Stimulated activated naive CD8-positive, alpha-beta T cell treated with anti-CD3 and anti-CD28 coated beads, Interleukin-15, Interleukin-2, amounts not matched to agents 100 ng/mL and 50 ng/mL, for 24 hours (primary cell): ENCODE measurements around the gene CD22.
"Not testable (repeated sequence)": the region's sequence is repeated elsewhere in the genome, so short reads cannot be mapped to it uniquely, and the experiment has no call there.

Source experiments
- H3K27ac Mint-ChIP-seq: one replicate; pipeline ENCODE4 v1.8.0; 2021; ENCODE audit warnings: mild to moderate bottlenecking, mixed read lengths
- H3K27me3 Mint-ChIP-seq: one replicate; pipeline ENCODE4 v1.8.0; 2021; ENCODE audit warnings: mixed read lengths
- H3K36me3 Mint-ChIP-seq: one replicate; pipeline ENCODE4 v1.8.0; 2021; ENCODE audit warnings: low read depth, mixed read lengths
- H3K4me1 Mint-ChIP-seq: one replicate; pipeline ENCODE4 v1.8.0; 2021; ENCODE audit warnings: low read depth, mixed read lengths
- H3K4me3 Mint-ChIP-seq: one replicate; pipeline ENCODE4 v1.8.0; 2021; ENCODE audit warnings: mild to moderate bottlenecking, mixed read lengths
- H3K9me3 Mint-ChIP-seq: one replicate; pipeline ENCODE4 v1.8.0; 2021; ENCODE audit warnings: mixed read lengths

The CD22 gene

GRCh38 chr19:35363711-35364425 is 34.9 kb downstream of the CD22 start:
- Mint-ChIP-seq H3K4me3 (no peak overlapping the region), H3K27ac (no peak overlapping the region)

GRCh38 chr19:35365303-35365702 is 36.3 kb downstream of the CD22 start:
- H3K4me3 Mint-ChIP-seq = no peak overlapping the region
- peaks cover 28% of the 10 kb centered on the region for H3K27me3 Mint-ChIP-seq
- H3K36me3 Mint-ChIP-seq = no peaks in the 10 kb centered on the region
- no peak overlapping the region for H3K27ac Mint-ChIP-seq
- no peaks in the 10 kb centered on the region for H3K9me3 Mint-ChIP-seq
- no peaks in the 10 kb centered on the region for H3K4me1 Mint-ChIP-seq

More at GRCh38 chr19:35363711-35364425, 34.9 kb downstream of the CD22 start:
- H3K4me1 Mint-ChIP-seq = no peaks in the 10 kb centered on the region
- H3K36me3 Mint-ChIP-seq = no peaks in the 10 kb centered on the region
- H3K9me3 Mint-ChIP-seq = no peaks in the 10 kb centered on the region
- H3K27me3 Mint-ChIP-seq = peaks cover 27% of the 10 kb centered on the region

- peaks cover 27% of the 10 kb centered on the region for H3K27me3 Mint-ChIP-seq
- H3K4me3 Mint-ChIP-seq = no peak overlapping the region
- no peaks in the 10 kb centered on the region for H3K36me3 Mint-ChIP-seq
- H3K9me3 Mint-ChIP-seq = no peaks in the 10 kb centered on the region
- no peaks in the 10 kb centered on the region for H3K4me1 Mint-ChIP-seq
- H3K27ac Mint-ChIP-seq = no peak overlapping the region
Observed at GRCh38 chr19:35368378-35368777, 39.4 kb downstream of the CD22 start.

GRCh38 chr19:35369522-35369921 is 40.5 kb downstream of the CD22 start:
- Mint-ChIP-seq H3K36me3 (no peaks in the 10 kb centered on the region), H3K9me3 (no peaks in the 10 kb centered on the region), H3K27me3 (peaks cover 27% of the 10 kb centered on the region), H3K27ac (no peak overlapping the region), H3K4me3 (no peak overlapping the region), H3K4me1 (peaks cover 3% of the 10 kb centered on the region)

GRCh38 chr19:35370722-35371121 is 41.7 kb downstream of the CD22 start, which contains the start of gene GPR42:
Gene GPR42, plus strand, starts transcription at chr19:35371068. Its CDS starts 292 bp downstream, at chr19:35371360.
- H3K27ac Mint-ChIP-seq = no peak within 1 kb of the TSS
- no peak within 1 kb of the TSS for H3K4me3 Mint-ChIP-seq
- no peaks in the 10 kb centered on the region for H3K9me3 Mint-ChIP-seq
- peaks cover 13% of the 10 kb centered on the region for H3K4me1 Mint-ChIP-seq
- no peaks in the 10 kb centered on the region for H3K36me3 Mint-ChIP-seq
- peaks cover 27% of the 10 kb centered on the region for H3K27me3 Mint-ChIP-seq

GRCh38 chr19:35373492-35373891 is 44.5 kb downstream of the CD22 start:
- H3K27ac Mint-ChIP-seq = no peak overlapping the region
- H3K27me3 Mint-ChIP-seq = peaks cover 15% of the 10 kb centered on the region
- no peaks in the 10 kb centered on the region for H3K9me3 Mint-ChIP-seq
- H3K4me1 Mint-ChIP-seq = peaks cover 18% of the 10 kb centered on the region
- no peaks in the 10 kb centered on the region for H3K36me3 Mint-ChIP-seq
- H3K4me3 Mint-ChIP-seq = no peak overlapping the region

- Mint-ChIP-seq H3K4me1 (peaks cover 18% of the 10 kb centered on the region), H3K27me3 (peaks cover 13% of the 10 kb centered on the region)
- not testable (repeated sequence) for H3K27ac Mint-ChIP-seq, H3K9me3 Mint-ChIP-seq, H3K36me3 Mint-ChIP-seq, H3K4me3 Mint-ChIP-seq
Observed at GRCh38 chr19:35374031-35374430, 45.0 kb downstream of the CD22 start.

GRCh38 chr19:35375505-35376307 is 46.7 kb downstream of the CD22 start:
- Mint-ChIP-seq H3K27me3 (peaks cover 13% of the 10 kb centered on the region), H3K27ac (no peak overlapping the region), H3K4me3 (no peak overlapping the region), H3K9me3 (no peaks in the 10 kb centered on the region), H3K4me1 (peaks cover 18% of the 10 kb centered on the region), H3K36me3 (no peaks in the 10 kb centered on the region)

- Mint-ChIP-seq H3K4me1 (peaks cover 18% of the 10 kb centered on the region), H3K4me3 (no peak overlapping the region), H3K9me3 (no peaks in the 10 kb centered on the region), H3K27me3 (peaks cover 17% of the 10 kb centered on the region), H3K27ac (no peak overlapping the region), H3K36me3 (no peaks in the 10 kb centered on the region)
Observed at GRCh38 chr19:35377656-35378055, 48.7 kb downstream of the CD22 start.

GRCh38 chr19:35378356-35378755 is 49.4 kb downstream of the CD22 start:
- Mint-ChIP-seq H3K9me3 (no peaks in the 10 kb centered on the region), H3K27me3 (peaks cover 21% of the 10 kb centered on the region), H3K27ac (no peak overlapping the region), H3K36me3 (no peaks in the 10 kb centered on the region), H3K4me1 (peaks cover 18% of the 10 kb centered on the region), H3K4me3 (no peak overlapping the region)

GRCh38 chr19:35379545-35379944 is 50.6 kb downstream of the CD22 start:
- H3K4me1 Mint-ChIP-seq = peaks cover 15% of the 10 kb centered on the region
- not testable (repeated sequence) for H3K27ac Mint-ChIP-seq, H3K4me3 Mint-ChIP-seq, H3K36me3 Mint-ChIP-seq, H3K9me3 Mint-ChIP-seq
- peaks cover 21% of the 10 kb centered on the region for H3K27me3 Mint-ChIP-seq

GRCh38 chr19:35379992-35380391 is 51.0 kb downstream of the CD22 start:
- Mint-ChIP-seq H3K27me3 (peaks cover 25% of the 10 kb centered on the region), H3K27ac (no peak overlapping the region), H3K36me3 (no peaks in the 10 kb centered on the region), H3K9me3 (no peaks in the 10 kb centered on the region), H3K4me1 (peaks cover 10% of the 10 kb centered on the region), H3K4me3 (no peak overlapping the region)

GRCh38 chr19:35380450-35381124 is 51.6 kb downstream of the CD22 start:
- H3K4me3 Mint-ChIP-seq = no peak overlapping the region
- H3K27me3 Mint-ChIP-seq = peaks cover 25% of the 10 kb centered on the region
- H3K27ac Mint-ChIP-seq = no peak overlapping the region
- no peaks in the 10 kb centered on the region for H3K36me3 Mint-ChIP-seq
- H3K9me3 Mint-ChIP-seq = no peaks in the 10 kb centered on the region
- H3K4me1 Mint-ChIP-seq = peaks cover 5% of the 10 kb centered on the region

GRCh38 chr19:35381318-35381717 is 52.3 kb downstream of the CD22 start:
- peaks cover 25% of the 10 kb centered on the region for H3K27me3 Mint-ChIP-seq
- H3K27ac Mint-ChIP-seq = no peak overlapping the region
- no peaks in the 10 kb centered on the region for H3K36me3 Mint-ChIP-seq
- no peak overlapping the region for H3K4me3 Mint-ChIP-seq
- H3K4me1 Mint-ChIP-seq = peaks cover 5% of the 10 kb centered on the region
- H3K9me3 Mint-ChIP-seq = peaks cover 1% of the 10 kb centered on the region

- Mint-ChIP-seq H3K36me3 (peaks cover 1% of the 10 kb centered on the region), H3K27me3 (peaks cover 25% of the 10 kb centered on the region), H3K4me3 (no peak overlapping the region), H3K4me1 (peaks cover 3% of the 10 kb centered on the region), H3K27ac (no peak overlapping the region), H3K9me3 (peaks cover 6% of the 10 kb centered on the region)
Observed at GRCh38 chr19:35381926-35382325, 52.9 kb downstream of the CD22 start.
